ENCODE data around the gene TTLL3.
A peak's percentile ranks its signal among the peaks of the same experiment; 100 is the strongest.

TTLL3 gene

GRCh38 chr3:9806688-9807589, 3.1 kb upstream of the TTLL3 start:
- no peak for DNase-seq (ENCODE audit: low read depth in 2 of 2)

- no peak for DNase-seq (ENCODE audit: low read depth in 2 of 2)
These were observed 2.1 kb upstream of the TTLL3 start for GRCh38 chr3:9807981-9808344.

- DNase-seq (ENCODE audit: low read depth in 2 of 2), result peak in 1 of 2 donors; percentile 43
These were observed 1.6 kb upstream of the TTLL3 start for GRCh38 chr3:9808345-9809037.

- no peak for DNase-seq (ENCODE audit: low read depth in 2 of 2)
These were observed 835 bp upstream of the TTLL3 start for GRCh38 chr3:9809239-9809614.

GRCh38 chr3:9810433-9810770, 340 bp downstream of the TTLL3 start:
- DNase-seq (ENCODE audit: low read depth in 2 of 2), result no peak

GRCh38 chr3:9810846-9811245, 784 bp downstream of the TTLL3 start:
- no peak for DNase-seq (ENCODE audit: low read depth in 2 of 2)

- no peak for DNase-seq (ENCODE audit: low read depth in 2 of 2)
These were observed 2.9 kb downstream of the TTLL3 start for GRCh38 chr3:9812870-9813483.

- DNase-seq (ENCODE audit: low read depth in 2 of 2), result no peak
These were observed 5.9 kb downstream of the TTLL3 start for GRCh38 chr3:9815986-9816385.

GRCh38 chr3:9817436-9817835, 7.4 kb downstream of the TTLL3 start:
- no peak for DNase-seq (ENCODE audit: low read depth in 2 of 2)

- DNase-seq (ENCODE audit: low read depth in 2 of 2), result no peak
These were observed 8.7 kb downstream of the TTLL3 start for GRCh38 chr3:9818666-9819335.

GRCh38 chr3:9820543-9820942, 10.5 kb downstream of the TTLL3 start:
- no peak for DNase-seq (ENCODE audit: low read depth in 2 of 2)

GRCh38 chr3:9820946-9821345, 10.9 kb downstream of the TTLL3 start:
- DNase-seq (ENCODE audit: low read depth in 2 of 2), result no peak

GRCh38 chr3:9825451-9826040, 15.5 kb downstream of the TTLL3 start:
- no peak for DNase-seq (ENCODE audit: low read depth in 2 of 2)

- peak in 1 of 2 donors; percentile 13 for DNase-seq (ENCODE audit: low read depth in 2 of 2)
These were observed 16.9 kb downstream of the TTLL3 start for GRCh38 chr3:9826815-9827573.

- no peak for DNase-seq (ENCODE audit: low read depth in 2 of 2)
These were observed 19.0 kb downstream of the TTLL3 start for GRCh38 chr3:9828801-9829755.

GRCh38 chr3:9831253-9831652, 21.2 kb downstream of the TTLL3 start:
- DNase-seq (ENCODE audit: low read depth in 2 of 2), result no peak

GRCh38 chr3:9833078-9833477, 23.0 kb downstream of the TTLL3 start:
- DNase-seq (ENCODE audit: low read depth in 2 of 2), result no peak

- no peak for DNase-seq (ENCODE audit: low read depth in 2 of 2)
These were observed 24.7 kb downstream of the TTLL3 start for GRCh38 chr3:9834520-9835380.

Measured in stimulated activated CD8-positive, alpha-beta memory T cell treated with anti-CD3 and anti-CD28 coated beads, Interleukin-15, amount 100 ng/mL, for 48 hours (primary cell).